Measurements from ENCODE around the gene S100A6. TPM values are rescaled to one million over a fixed set of nuclear protein-coding genes. Genes with fewer than 3 reads are reported as not detected.

Gene S100A6
- total and polyA plus RNA-seq, 11 donors, result 157 to 1,213 (median 360) TPM

DNA sequence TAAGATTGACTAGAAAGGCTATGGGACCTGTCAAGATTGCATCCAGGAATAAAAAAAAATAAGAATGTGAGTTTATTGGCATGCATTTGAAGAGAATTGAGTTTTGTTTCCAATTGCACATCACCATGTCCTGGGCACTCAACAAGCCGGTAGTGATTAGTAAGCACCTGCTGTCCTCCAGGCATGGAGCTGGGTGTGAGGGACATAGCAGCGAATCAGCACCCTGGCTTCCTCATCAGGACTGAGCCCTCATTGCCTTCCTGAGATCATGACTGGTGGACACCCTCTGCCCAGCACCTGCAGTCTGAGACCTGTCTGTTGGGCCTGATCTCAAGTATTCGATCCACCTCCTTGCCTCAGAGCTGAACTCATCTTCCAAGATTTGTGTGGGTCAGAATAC lies 26.8 kb downstream of the S100A6 start:
- H3K27me3 ChIP-seq, result no peaks in the 10 kb centered on the region
- H3K9me3 ChIP-seq, result no peaks in the 10 kb centered on the region
- intact Hi-C loops (cut with DNase I), result no loop called here
- DNase-seq (no peak), ATAC-seq (no peak)
- H3K4me1 ChIP-seq, result peaks cover 0 to 29% (median 16%) of the 10 kb centered on the region in 12 donors
- no peak overlapping the region for H3K27ac ChIP-seq
- no peaks in the 10 kb centered on the region for H3K36me3 ChIP-seq
- whole genome bisulfite sequencing, 4 donors, result 94 to 96% (median 95%) methylated on average over 3 of the region's 3 CpGs
- no peak overlapping the region for H3K4me3 ChIP-seq
- TF ChIP-seq POLR2A (IDR thresholded peaks at IDR 0.05), result no peak
- TF ChIP-seq, protein P1, sequence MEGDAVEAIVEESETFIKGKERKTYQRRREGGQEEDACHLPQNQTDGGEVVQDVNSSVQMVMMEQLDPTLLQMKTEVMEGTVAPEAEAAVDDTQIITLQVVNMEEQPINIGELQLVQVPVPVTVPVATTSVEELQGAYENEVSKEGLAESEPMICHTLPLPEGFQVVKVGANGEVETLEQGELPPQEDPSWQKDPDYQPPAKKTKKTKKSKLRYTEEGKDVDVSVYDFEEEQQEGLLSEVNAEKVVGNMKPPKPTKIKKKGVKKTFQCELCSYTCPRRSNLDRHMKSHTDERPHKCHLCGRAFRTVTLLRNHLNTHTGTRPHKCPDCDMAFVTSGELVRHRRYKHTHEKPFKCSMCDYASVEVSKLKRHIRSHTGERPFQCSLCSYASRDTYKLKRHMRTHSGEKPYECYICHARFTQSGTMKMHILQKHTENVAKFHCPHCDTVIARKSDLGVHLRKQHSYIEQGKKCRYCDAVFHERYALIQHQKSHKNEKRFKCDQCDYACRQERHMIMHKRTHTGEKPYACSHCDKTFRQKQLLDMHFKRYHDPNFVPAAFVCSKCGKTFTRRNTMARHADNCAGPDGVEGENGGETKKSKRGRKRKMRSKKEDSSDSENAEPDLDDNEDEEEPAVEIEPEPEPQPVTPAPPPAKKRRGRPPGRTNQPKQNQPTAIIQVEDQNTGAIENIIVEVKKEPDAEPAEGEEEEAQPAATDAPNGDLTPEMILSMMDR (IDR thresholded peaks at IDR 0.05), result no peak

DNA sequence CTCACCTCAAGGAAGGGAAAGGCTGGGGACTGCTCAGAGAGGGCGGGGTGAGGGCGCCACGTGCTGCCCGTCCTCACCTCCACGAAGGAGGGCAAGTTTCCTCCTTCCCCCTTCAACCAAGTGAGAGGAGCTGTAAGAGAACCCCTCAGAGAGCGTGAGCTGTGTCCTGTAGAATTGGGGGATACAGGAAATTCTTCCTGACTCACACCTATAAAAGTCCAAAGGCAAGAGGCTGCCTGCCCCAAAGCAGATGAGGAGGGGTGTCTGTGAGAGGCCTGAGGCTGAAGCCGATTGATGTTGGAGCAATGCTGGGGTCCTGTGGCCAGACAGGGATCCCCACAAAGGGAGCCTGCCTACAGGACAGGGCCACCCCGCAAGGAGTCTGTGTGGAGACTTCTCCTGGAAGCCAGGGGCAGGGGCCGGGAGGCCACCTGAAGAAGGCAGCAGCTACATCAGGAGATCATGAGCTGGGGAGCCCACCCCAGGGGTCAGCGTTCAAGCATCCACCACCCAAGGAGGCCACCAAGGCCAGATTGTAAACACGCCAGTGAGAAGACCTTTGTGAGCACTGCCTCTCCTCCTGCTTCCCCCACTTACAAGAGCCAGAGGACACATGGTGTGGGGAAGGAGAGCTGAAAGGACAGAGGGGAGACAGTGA lies 27.7 kb downstream of the S100A6 start:
- 86 to 95% (median 88%) methylated on average over 11 of the region's 11 CpGs for WGBS, 4 donors
- no peaks in the 10 kb centered on the region for H3K9me3 ChIP-seq
- H3K27me3 ChIP-seq, result no peaks in the 10 kb centered on the region
- no peak for ATAC-seq
- no peak for TF ChIP-seq POLR2A (IDR thresholded peaks at IDR 0.05)
- TF ChIP-seq, protein P1 (IDR thresholded peaks at IDR 0.05), result no peak
- DNase-seq, result no peak
- intact Hi-C loops (cut with DNase I), result no loop called here
- H3K27ac ChIP-seq, result peak overlapping the region in 8 of 12 donors; percentile 58 to 87 (median 84)
- H3K4me3 ChIP-seq, result no peak overlapping the region
- no peaks in the 10 kb centered on the region for H3K36me3 ChIP-seq
- peaks cover 0 to 29% (median 16%) of the 10 kb centered on the region in 12 donors for H3K4me1 ChIP-seq

DNA sequence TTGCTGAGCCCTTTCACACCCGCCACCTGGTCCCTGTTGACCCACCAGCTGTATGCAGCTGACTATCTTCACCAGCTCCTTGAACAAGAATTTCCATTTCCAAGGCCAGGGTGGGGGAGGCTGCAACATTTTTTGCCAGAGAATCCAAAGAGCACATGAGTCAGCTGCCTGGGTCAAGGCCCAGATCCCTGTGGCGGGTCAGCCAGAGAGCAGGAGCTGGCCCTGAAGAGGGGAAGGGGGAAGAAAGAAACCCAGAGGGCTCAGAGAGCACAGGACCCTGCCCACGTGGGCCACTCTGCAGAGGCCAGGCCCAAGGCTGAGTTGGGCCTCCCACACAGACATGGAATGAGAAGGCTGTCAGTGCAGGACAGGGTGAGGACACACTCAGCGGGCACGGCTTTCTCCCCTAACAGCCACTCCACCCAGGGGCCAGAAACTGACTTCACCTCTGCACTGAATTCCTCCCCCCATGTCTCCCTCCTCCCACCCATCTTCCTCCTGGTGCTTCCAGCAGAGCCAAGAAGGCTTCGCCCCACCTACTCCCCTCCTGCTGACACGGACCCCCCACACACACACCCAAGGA lies 28.9 kb downstream of the S100A6 start:
- TF ChIP-seq POLR2A (IDR thresholded peaks at IDR 0.05), result peak in 1 of 2 donors; percentile 28
- TF ChIP-seq, protein P1 (IDR thresholded peaks at IDR 0.05), result no peak
- WGBS, 4 donors, result 32 to 63% (median 44%) methylated on average over 7 of the region's 7 CpGs
- intact Hi-C loops (cut with DNase I), result no loop called here
- peak; percentile 84 to 92 (median 87) for DNase-seq
- Histone ChIP-seq H3K9me3 (no peaks in the 10 kb centered on the region), H3K4me3 (no peak overlapping the region), H3K27me3 (no peaks in the 10 kb centered on the region), H3K36me3 (no peaks in the 10 kb centered on the region), H3K27ac (peak overlapping the region in 11 of 12 donors; percentile 58 to 87 (median 78)), H3K4me1 (peaks cover 0 to 29% (median 16%) of the 10 kb centered on the region in 12 donors)
- peak; percentile 85 to 92 (median 92) for ATAC-seq

DNA sequence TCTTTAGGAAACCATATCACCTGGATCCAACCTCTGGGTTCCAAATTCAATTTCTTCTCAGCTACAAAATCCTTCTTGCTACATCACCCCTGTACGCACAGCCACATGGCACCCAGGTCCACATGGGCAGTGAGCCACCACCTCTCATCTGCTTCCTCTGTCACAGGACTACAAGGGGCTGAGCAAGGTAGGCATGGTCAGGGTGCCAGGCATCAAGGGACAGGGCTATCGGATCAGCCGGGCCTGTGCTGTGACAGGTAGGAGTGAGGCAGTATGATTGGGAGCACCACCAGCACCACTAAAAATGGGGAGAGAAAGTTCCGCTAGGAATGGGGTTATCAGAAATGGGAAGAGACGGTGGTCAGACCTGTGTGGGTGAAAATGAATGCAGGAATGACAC lies 29.4 kb downstream of the S100A6 start:
- Histone ChIP-seq H3K4me1 (peaks cover 0 to 29% (median 16%) of the 10 kb centered on the region in 12 donors), H3K4me3 (no peak overlapping the region), H3K27me3 (no peaks in the 10 kb centered on the region), H3K36me3 (no peaks in the 10 kb centered on the region), H3K9me3 (no peaks in the 10 kb centered on the region), H3K27ac (peak overlapping the region in 10 of 12 donors; percentile 58 to 86 (median 78))
- peak in 1 of 5 donors; percentile 44 for DNase-seq
- no peak for TF ChIP-seq POLR2A (IDR thresholded peaks at IDR 0.05)
- TF ChIP-seq, protein P1 (IDR thresholded peaks at IDR 0.05), result no peak
- intact Hi-C loops (cut with DNase I), result no loop called here
- WGBS, 4 donors, result 61 to 84% (median 75%) methylated on average over 5 of the region's 5 CpGs
- ATAC-seq, result peak in 3 of 4 donors; percentile 0 to 5 (median 2)

Data from heart left ventricle (tissue), 16 donors.